HG03159 (cell line): Measurements from ENCODE around the gene AGFG1.

Source experiments
- ATAC-seq: cut with Tn5 transposase; IDR thresholded peaks from one replicate; pipeline ENCODE4 v1.9.1; 2021; ENCODE audit warnings: mild to moderate bottlenecking, moderate library complexity; ENCODE audit not compliant: unreplicated experiment

The AGFG1 gene

GRCh38 chr2:227460833-227461232, 11.1 kb upstream of the AGFG1 start:
- no peak for ATAC-seq

- peak; percentile 29 for ATAC-seq
Observed at GRCh38 chr2:227461811-227462461, 10.0 kb upstream of the AGFG1 start.

- peak; percentile 62 for ATAC-seq
Observed at GRCh38 chr2:227462462-227462951, 9.4 kb upstream of the AGFG1 start.

- ATAC-seq = peak; percentile 32
Observed at GRCh38 chr2:227462972-227463931, 8.7 kb upstream of the AGFG1 start.

GRCh38 chr2:227464361-227464760, 7.6 kb upstream of the AGFG1 start:
- ATAC-seq = no peak

GRCh38 chr2:227464851-227465250, 7.1 kb upstream of the AGFG1 start:
- ATAC-seq = no peak

GRCh38 chr2:227466887-227467600, 4.9 kb upstream of the AGFG1 start:
- ATAC-seq = no peak

- no peak for ATAC-seq
Observed at GRCh38 chr2:227471412-227471811, 544 bp upstream of the AGFG1 start.

- ATAC-seq = peak; percentile 72
Observed at GRCh38 chr2:227472265-227473121, 537 bp downstream of the AGFG1 start.

- no peak for ATAC-seq
Observed at GRCh38 chr2:227473122-227473461, 1.1 kb downstream of the AGFG1 start.

GRCh38 chr2:227473806-227474205, 1.9 kb downstream of the AGFG1 start:
- no peak for ATAC-seq

- ATAC-seq = no peak
Observed at GRCh38 chr2:227474410-227474809, 2.5 kb downstream of the AGFG1 start.

GRCh38 chr2:227477291-227477690, 5.3 kb downstream of the AGFG1 start:
- ATAC-seq = no peak

- peak; percentile 28 for ATAC-seq
Observed at GRCh38 chr2:227479865-227480475, 8.0 kb downstream of the AGFG1 start.

- peak; percentile 32 for ATAC-seq
Observed at GRCh38 chr2:227480528-227480927, 8.6 kb downstream of the AGFG1 start.

GRCh38 chr2:227482638-227483340, 10.8 kb downstream of the AGFG1 start:
- peak; percentile 94 for ATAC-seq

GRCh38 chr2:227485429-227485828, 13.5 kb downstream of the AGFG1 start:
- ATAC-seq = no peak

GRCh38 chr2:227486688-227487087, 14.7 kb downstream of the AGFG1 start:
- ATAC-seq = no peak

GRCh38 chr2:227488045-227488444, 16.1 kb downstream of the AGFG1 start:
- ATAC-seq = no peak
